ENCODE data around the gene TMEM239.

The TMEM239 gene

GRCh38 chr20:2859330-2860121 is 43.4 kb downstream of the TMEM239 start:
- no peak for FAIRE-seq

GRCh38 chr20:2864626-2865025 is 48.5 kb downstream of the TMEM239 start:
- FAIRE-seq = no peak

GRCh38 chr20:2865101-2865500 is 48.9 kb downstream of the TMEM239 start:
- no peak for FAIRE-seq

GRCh38 chr20:2865630-2866029 is 49.5 kb downstream of the TMEM239 start:
- FAIRE-seq = no peak

DNA sequence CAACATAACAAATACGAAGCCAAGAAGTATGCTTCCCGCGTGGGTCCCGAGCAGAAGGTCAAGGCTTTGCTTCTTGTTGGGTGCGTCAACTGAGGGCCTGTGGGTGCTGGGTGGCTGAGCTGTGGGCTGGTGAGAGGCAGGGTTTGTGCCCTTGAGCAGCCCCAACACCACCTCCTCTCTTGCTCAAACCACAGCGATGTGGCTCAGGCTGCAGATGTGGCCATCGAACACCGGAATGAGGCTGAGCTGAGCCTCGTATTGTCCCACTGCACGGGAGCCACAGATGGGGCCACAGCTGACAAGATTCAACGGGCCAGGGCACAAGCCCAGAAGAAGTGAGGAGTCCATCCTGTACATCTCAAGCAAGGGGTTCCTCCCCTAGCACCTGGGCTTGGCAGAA is 50.1 kb downstream of the TMEM239 start:
- FAIRE-seq = no peak

DNA sequence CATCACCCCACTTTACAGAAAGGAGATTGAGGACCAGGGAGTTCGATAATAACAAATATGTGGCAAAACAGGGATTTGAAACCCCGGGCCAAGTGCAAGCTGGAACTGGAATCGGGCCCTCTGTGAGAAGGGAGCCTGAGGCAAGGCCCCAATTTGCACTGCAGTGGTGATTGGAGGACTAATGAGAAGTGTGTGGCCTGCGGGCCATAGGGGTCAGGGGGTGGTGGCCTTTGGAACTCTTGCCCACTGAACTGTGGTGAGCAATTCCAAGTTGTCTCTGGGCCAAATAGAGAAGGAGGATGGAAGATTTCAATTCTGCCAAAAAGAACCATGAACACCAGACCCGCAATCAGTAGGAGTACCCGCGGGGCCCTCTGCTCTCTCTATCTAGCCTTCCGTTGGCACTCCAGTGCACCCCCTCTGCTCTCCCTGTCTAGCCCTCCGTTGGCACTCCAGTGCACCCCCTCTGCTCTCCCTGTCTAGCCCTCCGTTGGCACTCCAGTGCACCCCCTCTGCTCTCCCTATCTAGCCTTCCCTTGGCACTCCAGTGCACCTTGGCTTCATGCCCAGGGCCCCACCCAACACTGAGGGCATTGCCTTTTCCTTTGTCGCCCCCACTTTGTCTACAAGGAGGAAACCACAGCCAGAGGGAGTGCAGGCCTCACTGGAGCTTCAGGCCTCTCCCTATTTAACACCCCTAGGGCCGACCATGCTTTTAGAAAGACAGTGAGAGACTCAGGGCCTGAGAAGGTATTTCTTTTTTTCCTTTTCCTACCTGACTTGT is 51.1 kb downstream of the TMEM239 start:
- no peak for FAIRE-seq

Data from TTC549 (cell line).